HepG2 (cell line): ENCODE measurements around the gene RLF. TPM values are rescaled to one million over a fixed set of nuclear protein-coding genes. Genes with fewer than 3 reads are reported as not detected.

Source experiments
- ATAC-seq: fragments of 200-7000 bp; cut with Tn5 transposase; 3 replicates; pipeline ENCODE4 v1.9.1; 2020; ENCODE audit warnings: mild to moderate bottlenecking, moderate library complexity
- BruUV-seq: library from RNA; stranded (reverse); fragments of 400-500 nt; replicated peaks from 2 replicates; lab custom pipeline; 2021; lab: Mats Ljungman, UMichigan
- CTCF ChIA-PET: fragments of 300-600 bp; formaldehyde crosslinking; extraction: SDS; loops from one replicate; lab custom pipeline; 2021; ENCODE audit warnings: low total read pairs, inconsistent platforms, low intra/inter-chr PET ratio; lab: Yijun Ruan, JAX
- POLR2A ChIA-PET: fragments of 350-600 bp; sonication (Branson Sonifier 250); formaldehyde crosslinking; loops from one replicate; lab custom pipeline; 2020; ENCODE audit warnings: antibody characterized with exemption, inconsistent platforms; lab: Yijun Ruan, JAX
- DNase-seq: peaks from one replicate; pipeline ENCODE4 v3.0.0-alpha.2; 2015; ENCODE audit warnings: low spot score
- FAIRE-seq: peaks from 3 replicates; lab custom pipeline; 2011; peaks lifted over from hg19 to GRCh38; lab: Jason Lieb, UNC
- H2AFZ ChIP-seq: one replicate; pipeline ENCODE4 v1.6.1; 2011; ENCODE audit warnings: low read length, inconsistent platforms
- H3K27ac ChIP-seq: fragments of 300-600 bp; 3 replicates; pipeline ENCODE4 v1.8.0; 2011; ENCODE audit warnings: mixed run types, mild to moderate bottlenecking, mixed read lengths, low read length, inconsistent platforms; ENCODE audit not compliant: insufficient read depth; ENCODE audit errors: extremely low read length
- H3K27me3 ChIP-seq, 2 experiments: fragments of 200-600 bp in 1 of 2; 2 replicates in 1 of 2; 3 replicates in 1 of 2; pipeline versions ENCODE4 v1.6.0 to v1.8.0; 2011; ENCODE audit warnings: low read length in 2 of 2, mild to moderate bottlenecking in 2 of 2, moderate library complexity in 2 of 2, inconsistent platforms in 1 of 2; ENCODE audit not compliant: insufficient read depth in 2 of 2, control insufficient read depth in 1 of 2
- H3K36me3 ChIP-seq, 2 experiments: fragments of 200-600 bp in 1 of 2; replicated peaks in 1 of 2; 2 replicates in 1 of 2; 3 replicates in 1 of 2; pipeline versions ENCODE4 v1.5.1 to v1.8.0; 2011; ENCODE audit warnings: low read length in 2 of 2, inconsistent platforms in 1 of 2; ENCODE audit not compliant: insufficient read depth in 2 of 2, control insufficient read depth in 1 of 2
- H3K4me1 ChIP-seq: 2 replicates; pipeline ENCODE4 v1.5.1; 2012; ENCODE audit warnings: low read length, inconsistent platforms; ENCODE audit not compliant: insufficient read depth
- H3K4me2 ChIP-seq: 2 replicates; pipeline ENCODE4 v1.6.0; 2011; ENCODE audit warnings: low read depth, low read length, inconsistent platforms
- H3K4me3 ChIP-seq, 3 experiments: fragments of 200-600 bp in 1 of 3; sonication (generic), shearing (Covaris generic) in 1 of 3; replicated peaks in 1 of 3; 2 replicates each; pipeline ENCODE4 v1.5.1; 2011 to 2016; ENCODE audit warnings: low read length in 3 of 3, inconsistent platforms in 2 of 3, low read depth in 2 of 3, mild to moderate bottlenecking in 2 of 3, control low read depth in 1 of 3, mixed read lengths in 1 of 3; ENCODE audit not compliant: insufficient read depth in 1 of 3
- H3K79me2 ChIP-seq: one replicate; pipeline ENCODE4 v1.6.1; 2011; ENCODE audit warnings: low read length, inconsistent platforms; ENCODE audit not compliant: insufficient read depth
- H3K9ac ChIP-seq: 2 replicates; pipeline ENCODE4 v1.6.0; 2011; ENCODE audit warnings: mild to moderate bottlenecking, low read depth, low read length, inconsistent platforms; ENCODE audit not compliant: insufficient read depth
- H3K9me3 ChIP-seq: 2 replicates; pipeline ENCODE4 v1.5.1; 2012; ENCODE audit warnings: mild to moderate bottlenecking, low read length
- H4K20me1 ChIP-seq: 2 replicates; pipeline ENCODE4 v1.6.0; 2011; ENCODE audit warnings: inconsistent platforms, mild to moderate bottlenecking, low read length, moderate library complexity; ENCODE audit not compliant: insufficient read depth
- BCL6 ChIP-seq: IDR thresholded peaks from 2 replicates; pipeline ENCODE4 v1.6.1; 2016; ENCODE audit warnings: missing genetic modification reagents, missing compliant biosample characterization
- CAMTA2 ChIP-seq: sonication (generic); formaldehyde crosslinking; IDR thresholded peaks from 2 replicates; pipeline ENCODE4 v1.4.0; 2020; ENCODE audit warnings: mild to moderate bottlenecking, missing genetic modification reagents, borderline replicate concordance
- KLF9 ChIP-seq: IDR thresholded peaks from 2 replicates; pipeline ENCODE4 v1.6.1; 2016; ENCODE audit warnings: low read depth
- RXRB ChIP-seq: IDR thresholded peaks from 2 replicates; pipeline ENCODE4 v1.6.1; 2016; ENCODE audit warnings: borderline replicate concordance, missing genetic modification reagents, missing compliant biosample characterization
- SP2 ChIP-seq: sonication (generic); formaldehyde crosslinking; IDR thresholded peaks from 2 replicates; pipeline ENCODE4 v1.5.1; 2020; ENCODE audit warnings: mild to moderate bottlenecking, missing genetic modification reagents
- ZNF772 ChIP-seq: sonication (generic); formaldehyde crosslinking; IDR thresholded peaks from 2 replicates; pipeline ENCODE4 v1.5.0; 2020; ENCODE audit warnings: mild to moderate bottlenecking, missing genetic modification reagents
- ZSCAN21 ChIP-seq: sonication (generic); formaldehyde crosslinking; IDR thresholded peaks from 2 replicates; pipeline ENCODE4 v1.8.0; 2022; ENCODE audit warnings: mild to moderate bottlenecking, missing genetic modification reagents, moderate library complexity, borderline replicate concordance
- in situ Hi-C: cut with HindIII; loops from 2 replicates; pipeline ENCODE4 v1.10.0; 2017; ENCODE audit warnings: low pct_unique_long_range_greater_than_20kb; ENCODE audit not compliant: extremely low pct_ligation_motif_present
- intact Hi-C: fragments of 100-400 bp; cut with micrococcal nuclease; formaldehyde crosslinking; loops from one replicate; pipeline ENCODE4 v1.10.0; 2022; ENCODE audit not compliant: unreplicated experiment
- polyA plus RNA-seq, 8 experiments: library from polyadenylated mRNA; depleted of rRNA in 3 of 8; stranded (reverse) in 7 of 8; unstranded in 1 of 8; fragments of >200 nt; fragmentation: Illumina TruSeq in 4 of 8; extraction: Trizol in 4 of 8; gene quantifications; 2 replicates each; pipeline versions ENCODE4 v1.2.1 to v1.2.3, GENCODE V29; 2011 to 2016; ENCODE audit warnings: low read depth in 4 of 8, missing spikeins in 1 of 8, mixed read lengths in 1 of 8; ENCODE audit not compliant: insufficient read depth in 1 of 8
- total RNA-seq, 5 experiments: library from RNA; depleted of rRNA; stranded (reverse); fragments of >200 nt; fragmentation: Illumina TruSeq; extraction: Trizol; gene quantifications; 2 replicates each; pipeline ENCODE4 v1.2.3, GENCODE V29; 2016; ENCODE audit warnings: low read depth in 1 of 5
- TF ChIP-seq, protein P1 (sequence below): sonication (generic); formaldehyde crosslinking; IDR thresholded peaks from 2 replicates; pipeline ENCODE4 v1.4.0; 2020; ENCODE audit warnings: missing genetic modification reagents, borderline replicate concordance
- TF ChIP-seq, protein P2 (sequence below): sonication (generic); formaldehyde crosslinking; IDR thresholded peaks from 2 replicates; pipeline ENCODE4 v1.4.0; 2020; ENCODE audit warnings: mild to moderate bottlenecking, missing genetic modification reagents, borderline replicate concordance
- TF ChIP-seq, protein P3 (sequence below): sonication (generic); formaldehyde crosslinking; IDR thresholded peaks from 2 replicates; pipeline ENCODE4 v1.5.0; 2020; ENCODE audit warnings: mild to moderate bottlenecking, missing genetic modification reagents

RLF gene
- total and polyA plus RNA-seq, 2 of the 13 experiments (the other 11 are each of a cell fraction or from before 2014, with no cell fraction given): 9.0 to 15.7 TPM

DNA sequence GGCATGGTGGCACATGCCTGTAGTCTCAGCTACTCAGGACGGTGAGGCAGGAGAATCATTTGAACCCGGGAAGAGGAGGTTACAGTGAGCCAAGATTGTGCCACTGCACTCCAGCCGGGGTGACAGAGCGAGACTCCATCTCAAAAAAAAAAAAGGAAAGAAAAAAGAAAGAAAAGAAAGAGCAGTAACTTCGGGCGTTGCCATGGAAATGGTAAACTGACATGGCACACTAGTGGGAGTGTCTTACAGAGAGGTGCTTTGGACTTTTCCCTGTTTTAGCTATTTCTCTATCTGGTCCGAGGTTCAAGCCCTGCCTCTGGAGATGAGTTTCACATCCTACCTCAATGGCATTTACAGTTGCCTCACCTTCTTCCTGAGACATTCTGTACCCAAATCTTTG is 41.1 kb upstream of the RLF start (continued):
- TF ChIP-seq RXRB (CRISPR knock-in tag) (no peak), CAMTA2 (CRISPR knock-in tag) (no peak), ZNF772 (CRISPR knock-in tag) (no peak), ZSCAN21 (CRISPR knock-in tag) (no peak), SP2 (CRISPR knock-in tag) (no peak)
- TF ChIP-seq, protein P1, sequence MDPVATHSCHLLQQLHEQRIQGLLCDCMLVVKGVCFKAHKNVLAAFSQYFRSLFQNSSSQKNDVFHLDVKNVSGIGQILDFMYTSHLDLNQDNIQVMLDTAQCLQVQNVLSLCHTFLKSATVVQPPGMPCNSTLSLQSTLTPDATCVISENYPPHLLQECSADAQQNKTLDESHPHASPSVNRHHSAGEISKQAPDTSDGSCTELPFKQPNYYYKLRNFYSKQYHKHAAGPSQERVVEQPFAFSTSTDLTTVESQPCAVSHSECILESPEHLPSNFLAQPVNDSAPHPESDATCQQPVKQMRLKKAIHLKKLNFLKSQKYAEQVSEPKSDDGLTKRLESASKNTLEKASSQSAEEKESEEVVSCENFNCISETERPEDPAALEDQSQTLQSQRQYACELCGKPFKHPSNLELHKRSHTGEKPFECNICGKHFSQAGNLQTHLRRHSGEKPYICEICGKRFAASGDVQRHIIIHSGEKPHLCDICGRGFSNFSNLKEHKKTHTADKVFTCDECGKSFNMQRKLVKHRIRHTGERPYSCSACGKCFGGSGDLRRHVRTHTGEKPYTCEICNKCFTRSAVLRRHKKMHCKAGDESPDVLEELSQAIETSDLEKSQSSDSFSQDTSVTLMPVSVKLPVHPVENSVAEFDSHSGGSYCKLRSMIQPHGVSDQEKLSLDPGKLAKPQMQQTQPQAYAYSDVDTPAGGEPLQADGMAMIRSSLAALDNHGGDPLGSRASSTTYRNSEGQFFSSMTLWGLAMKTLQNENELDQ: no peak
- TF ChIP-seq, protein P2, sequence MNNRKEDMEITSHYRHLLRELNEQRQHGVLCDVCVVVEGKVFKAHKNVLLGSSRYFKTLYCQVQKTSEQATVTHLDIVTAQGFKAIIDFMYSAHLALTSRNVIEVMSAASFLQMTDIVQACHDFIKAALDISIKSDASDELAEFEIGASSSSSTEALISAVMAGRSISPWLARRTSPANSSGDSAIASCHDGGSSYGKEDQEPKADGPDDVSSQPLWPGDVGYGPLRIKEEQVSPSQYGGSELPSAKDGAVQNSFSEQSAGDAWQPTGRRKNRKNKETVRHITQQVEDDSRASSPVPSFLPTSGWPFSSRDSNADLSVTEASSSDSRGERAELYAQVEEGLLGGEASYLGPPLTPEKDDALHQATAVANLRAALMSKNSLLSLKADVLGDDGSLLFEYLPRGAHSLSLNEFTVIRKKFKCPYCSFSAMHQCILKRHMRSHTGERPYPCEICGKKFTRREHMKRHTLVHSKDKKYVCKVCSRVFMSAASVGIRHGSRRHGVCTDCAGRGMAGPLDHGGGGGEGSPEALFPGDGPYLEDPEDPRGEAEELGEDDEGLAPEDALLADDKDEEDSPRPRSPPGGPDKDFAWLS (CRISPR knock-in tag): no peak

DNA sequence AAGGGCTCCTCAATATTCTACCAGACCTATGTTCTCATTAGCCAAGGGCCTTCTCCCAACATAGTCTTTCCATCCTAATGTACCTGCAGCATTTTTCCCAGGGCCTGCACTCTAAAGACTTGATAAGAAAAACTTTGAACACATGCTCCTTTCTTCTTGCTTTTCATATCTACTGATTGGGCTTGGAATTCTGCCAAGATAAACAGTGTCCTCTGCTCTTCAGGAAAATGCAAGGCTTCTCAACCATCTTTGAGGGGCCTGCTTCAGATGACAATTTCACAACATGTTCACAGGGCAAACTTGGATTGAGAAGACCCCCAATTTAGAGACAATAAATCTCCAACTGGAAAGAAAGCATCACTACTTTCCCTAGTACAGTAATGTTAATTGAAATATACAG is 38.3 kb upstream of the RLF start:
- Histone ChIP-seq H3K79me2 (no peaks in the 10 kb centered on the region), H2AFZ (no peak overlapping the region), H3K27me3 (peaks cover 0 to 1% of the 10 kb centered on the region in 2 experiments; a peak in 1 of 5 replicates)
- no peak for TF ChIP-seq KLF9 (CRISPR knock-in tag)
- TF ChIP-seq, protein P3, sequence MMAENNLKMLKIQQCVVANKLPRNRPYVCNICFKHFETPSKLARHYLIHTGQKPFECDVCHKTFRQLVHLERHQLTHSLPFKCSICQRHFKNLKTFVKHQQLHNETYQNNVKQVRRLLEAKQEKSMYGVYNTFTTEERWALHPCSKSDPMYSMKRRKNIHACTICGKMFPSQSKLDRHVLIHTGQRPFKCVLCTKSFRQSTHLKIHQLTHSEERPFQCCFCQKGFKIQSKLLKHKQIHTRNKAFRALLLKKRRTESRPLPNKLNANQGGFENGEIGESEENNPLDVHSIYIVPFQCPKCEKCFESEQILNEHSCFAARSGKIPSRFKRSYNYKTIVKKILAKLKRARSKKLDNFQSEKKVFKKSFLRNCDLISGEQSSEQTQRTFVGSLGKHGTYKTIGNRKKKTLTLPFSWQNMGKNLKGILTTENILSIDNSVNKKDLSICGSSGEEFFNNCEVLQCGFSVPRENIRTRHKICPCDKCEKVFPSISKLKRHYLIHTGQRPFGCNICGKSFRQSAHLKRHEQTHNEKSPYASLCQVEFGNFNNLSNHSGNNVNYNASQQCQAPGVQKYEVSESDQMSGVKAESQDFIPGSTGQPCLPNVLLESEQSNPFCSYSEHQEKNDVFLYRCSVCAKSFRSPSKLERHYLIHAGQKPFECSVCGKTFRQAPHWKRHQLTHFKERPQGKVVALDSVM (CRISPR knock-in tag): no peak
- peak; percentile 63 for TF ChIP-seq BCL6 (CRISPR knock-in tag)
- TF ChIP-seq, all 625 proteins: peak for 1
- Histone ChIP-seq H3K4me3 (no peak overlapping the region), H3K9ac (no peak overlapping the region), H4K20me1 (no peaks in the 10 kb centered on the region), H3K36me3 (no peaks in the 10 kb centered on the region), H3K4me1 (no peaks in the 10 kb centered on the region), H3K4me2 (no peak overlapping the region), H3K27ac (no peak overlapping the region), H3K9me3 (no peaks in the 10 kb centered on the region)
- no peak for DNase-seq
- no peak for ATAC-seq
- ChIA-PET POLR2A (no interaction called here), CTCF (no interaction called here)
- in situ Hi-C loops (no loop called here), intact Hi-C loops (no loop called here)
- BruUV-seq: no TSS peak
- FAIRE-seq: no peak
